ENCODE results near the gene SIGLEC1.

DNA sequence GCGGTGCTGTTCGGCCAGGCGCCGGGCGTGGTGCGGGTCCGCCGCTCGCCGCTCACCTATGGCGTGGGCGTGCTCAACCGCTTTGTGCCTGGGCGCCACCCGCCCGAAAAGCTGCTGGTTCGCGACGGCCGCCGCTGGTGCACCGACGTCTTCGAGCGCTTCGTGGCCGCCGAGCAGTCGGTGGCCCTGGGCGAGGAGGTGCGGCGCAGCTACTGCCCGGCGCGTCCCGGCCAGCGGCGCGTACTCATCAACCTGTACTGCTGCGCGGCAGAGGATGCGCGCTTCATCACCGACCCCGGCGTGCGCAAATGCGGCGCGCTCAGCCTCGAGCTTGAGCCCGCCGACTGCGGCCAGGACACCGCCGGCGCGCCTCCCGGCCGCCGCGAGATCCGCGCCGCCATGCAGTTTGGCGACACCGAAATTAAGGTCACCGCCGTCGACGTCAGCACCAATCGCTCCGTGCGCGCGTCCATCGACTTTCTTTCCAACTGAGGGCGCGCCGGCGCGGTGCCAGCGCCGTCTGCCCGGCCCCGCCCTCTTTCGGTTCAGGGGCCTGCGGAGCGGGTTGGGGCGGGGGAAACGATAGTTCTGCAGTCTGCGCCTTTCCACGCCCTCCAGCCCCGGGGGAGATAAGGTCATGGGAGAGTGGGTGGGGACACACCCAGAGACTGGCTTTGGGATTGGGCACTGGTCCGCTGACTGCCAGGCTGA is 39.4 kb upstream of the SIGLEC1 start:
- no peak for TF ChIP-seq POLR2AphosphoS5 (IDR thresholded peaks at IDR 0.05; ENCODE audit: low read depth, low read length)
- no peak for TF ChIP-seq POLR2A (IDR thresholded peaks at IDR 0.05; ENCODE audit: low read depth, low read length)
- no peak for TF ChIP-seq TAF1 (IDR thresholded peaks at IDR 0.05; ENCODE audit: borderline replicate concordance, low read depth, low read length)
